ENCODE data around the gene WDR5. TPM values are rescaled to one million over a fixed set of nuclear protein-coding genes. Genes with fewer than 3 reads are reported as not detected.

WDR5 gene
- total and polyA plus RNA-seq, 9 of the 15 experiments (the other 6 are each of a cell fraction or from before 2014, with no cell fraction given): 3.0 to 56.8 (median 38.6) TPM

GRCh38 chr9:134196911-134197310 lies 61.0 kb downstream of the WDR5 start:
- H2AFZ ChIP-seq (ENCODE audit: low read depth, low read length): no peak overlapping the region
- H3K4me3 ChIP-seq: no peak overlapping the region
- H4K20me1 ChIP-seq (replicated peaks; ENCODE audit: control insufficient read depth, insufficient read depth, low read length): 0 out of 2 replicates have a peak, but pooled peaks cover 9% of the 10 kb centered on the region
- H3K9me3 ChIP-seq (replicated peaks; ENCODE audit: control insufficient read depth, insufficient read depth, low read depth, low read length): no peaks in the 10 kb centered on the region
- FAIRE-seq (no peak), ATAC-seq (no peak), DNase-seq (ENCODE audit: extremely low read depth in 1 of 4, low spot score in 3 of 4) (no peak)
- no peaks in the 10 kb centered on the region for H3K9me1 ChIP-seq (ENCODE audit: control insufficient read depth, insufficient read depth, low read length)
- no peaks in the 10 kb centered on the region for H3K36me3 ChIP-seq (ENCODE audit: control insufficient read depth, insufficient read depth, low read length)
- H3K4me2 ChIP-seq (ENCODE audit: insufficient read depth, low read length): no peak overlapping the region
- WGBS (ENCODE audit: insufficient coverage, low coverage, missing lambda C conversion rate): under 1% methylated on average over 6 of the region's 6 CpGs
- ChIA-PET POLR2A (interaction anchor here (1.4 kb wide), 1 partner anchor 9 kb away, joined by 4 read pairs; no protein-coding TSS in a partner anchor), CTCF (ENCODE audit: low intra/inter-chr PET ratio) (no interaction called here)
- no peak overlapping the region; a peak in 1 of 4 replicates for H3K9ac ChIP-seq (ENCODE audit: insufficient read depth in 1 of 2, low read depth in 2 of 2, low read length in 2 of 2)
- no peaks in the 10 kb centered on the region for H3K79me2 ChIP-seq (ENCODE audit: control insufficient read depth, insufficient read depth, low read length)
- no TSS peak for BruUV-seq (replicated peaks)
- in situ Hi-C loops (cut with MboI): no loop called here
- H3K27ac ChIP-seq (ENCODE audit: extremely low read depth, low read depth, low read length): no peak overlapping the region
- no peaks in the 10 kb centered on the region for H3K4me1 ChIP-seq (replicated peaks in 1 of 2; ENCODE audit: control insufficient read depth in 2 of 2, insufficient read depth in 2 of 2, low read length in 2 of 2)
- peaks cover 3 to 32% of the 10 kb centered on the region in 2 experiments for H3K27me3 ChIP-seq (ENCODE audit: control insufficient read depth in 2 of 2, insufficient read depth in 2 of 2, low read length in 2 of 2)
- intact Hi-C loops (cut with micrococcal nuclease): no loop called here
- TF ChIP-seq LCOR (CRISPR knock-in tag; IDR thresholded peaks at IDR 0.05): no peak
- no peak for TF ChIP-seq CHD2 (IDR thresholded peaks at IDR 0.05; ENCODE audit: low read depth, low read length)

DNA sequence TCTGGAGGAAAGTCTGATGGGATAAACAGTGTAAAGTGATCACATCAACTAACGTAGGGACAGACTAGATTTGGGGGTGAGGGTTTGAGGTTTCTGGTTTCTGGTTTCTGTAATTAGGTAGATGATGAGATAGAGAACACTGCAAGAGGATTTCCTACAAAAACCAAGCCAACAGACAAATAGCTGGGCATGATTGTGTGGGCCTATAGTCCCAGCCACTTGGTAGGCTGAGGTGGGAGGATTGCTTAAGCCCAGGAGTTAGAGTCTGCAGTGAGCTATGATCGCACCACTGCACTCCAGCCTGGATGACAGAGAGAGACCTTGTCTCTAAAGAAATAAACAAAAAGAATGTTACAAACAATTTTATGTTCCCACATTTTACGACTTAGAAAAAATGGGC lies 62.9 kb downstream of the WDR5 start:
- H3K27ac ChIP-seq (ENCODE audit: extremely low read depth, low read depth, low read length): no peak overlapping the region
- no peak for DNase-seq (ENCODE audit: extremely low read depth in 1 of 4, low spot score in 3 of 4)
- intact Hi-C loops (cut with micrococcal nuclease) (no loop called here), in situ Hi-C loops (cut with MboI) (no loop called here)
- no peak overlapping the region for H3K4me3 ChIP-seq
- FAIRE-seq: no peak
- H3K79me2 ChIP-seq (ENCODE audit: control insufficient read depth, insufficient read depth, low read length): no peaks in the 10 kb centered on the region
- H3K27me3 ChIP-seq (ENCODE audit: control insufficient read depth in 2 of 2, insufficient read depth in 2 of 2, low read length in 2 of 2): peaks cover 3 to 21% of the 10 kb centered on the region in 2 experiments; a peak in 4 of 5 replicates
- H3K9ac ChIP-seq (ENCODE audit: insufficient read depth in 1 of 2, low read depth in 2 of 2, low read length in 2 of 2): no peak overlapping the region
- no peak overlapping the region for H3K4me2 ChIP-seq (ENCODE audit: insufficient read depth, low read length)
- no peaks in the 10 kb centered on the region for H3K9me1 ChIP-seq (ENCODE audit: control insufficient read depth, insufficient read depth, low read length)
- H3K9me3 ChIP-seq (replicated peaks; ENCODE audit: control insufficient read depth, insufficient read depth, low read depth, low read length): no peaks in the 10 kb centered on the region
- H4K20me1 ChIP-seq (replicated peaks; ENCODE audit: control insufficient read depth, insufficient read depth, low read length): 0 out of 2 replicates have a peak, but pooled peaks cover 2% of the 10 kb centered on the region
- CTCF ChIA-PET (ENCODE audit: low intra/inter-chr PET ratio): no interaction called here
- WGBS (ENCODE audit: insufficient coverage, low coverage, missing lambda C conversion rate): 3% methylated on average over 3 of the region's 3 CpGs
- H3K4me1 ChIP-seq (replicated peaks in 1 of 2; ENCODE audit: control insufficient read depth in 2 of 2, insufficient read depth in 2 of 2, low read length in 2 of 2): no peaks in the 10 kb centered on the region
- H2AFZ ChIP-seq (ENCODE audit: low read depth, low read length): no peak overlapping the region
- no peak for ATAC-seq
- BruUV-seq (replicated peaks): no TSS peak
- H3K36me3 ChIP-seq (ENCODE audit: control insufficient read depth, insufficient read depth, low read length): no peaks in the 10 kb centered on the region
- POLR2A ChIA-PET: interaction anchor here (1.5 kb wide), 1 partner anchor 129 kb away, joined by 5 read pairs; no protein-coding TSS in a partner anchor
- no peak for TF ChIP-seq ATF1 (CRISPR knock-in tag; IDR thresholded peaks at IDR 0.05)
- no peak for TF ChIP-seq ATF1 (tag; IDR thresholded peaks at IDR 0.05)
- TF ChIP-seq PCBP1 (IDR thresholded peaks at IDR 0.05; ENCODE audit: low read depth, low read length, poor library complexity, severe bottlenecking): no peak
- TF ChIP-seq ZNF184 (CRISPR knock-in tag; IDR thresholded peaks at IDR 0.05): no peak
- TF ChIP-seq SREBF2 (CRISPR knock-in tag; IDR thresholded peaks at IDR 0.05): no peak
- TF ChIP-seq, protein P1, sequence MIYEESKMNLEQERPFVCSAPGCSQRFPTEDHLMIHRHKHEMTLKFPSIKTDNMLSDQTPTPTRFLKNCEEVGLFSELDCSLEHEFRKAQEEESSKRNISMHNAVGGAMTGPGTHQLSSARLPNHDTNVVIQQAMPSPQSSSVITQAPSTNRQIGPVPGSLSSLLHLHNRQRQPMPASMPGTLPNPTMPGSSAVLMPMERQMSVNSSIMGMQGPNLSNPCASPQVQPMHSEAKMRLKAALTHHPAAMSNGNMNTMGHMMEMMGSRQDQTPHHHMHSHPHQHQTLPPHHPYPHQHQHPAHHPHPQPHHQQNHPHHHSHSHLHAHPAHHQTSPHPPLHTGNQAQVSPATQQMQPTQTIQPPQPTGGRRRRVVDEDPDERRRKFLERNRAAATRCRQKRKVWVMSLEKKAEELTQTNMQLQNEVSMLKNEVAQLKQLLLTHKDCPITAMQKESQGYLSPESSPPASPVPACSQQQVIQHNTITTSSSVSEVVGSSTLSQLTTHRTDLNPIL (CRISPR knock-in tag; IDR thresholded peaks at IDR 0.05): no peak
- TF ChIP-seq HDAC1 (IDR thresholded peaks at IDR 0.05): no peak
- TF ChIP-seq GABPB1 (CRISPR knock-in tag; IDR thresholded peaks at IDR 0.05): no peak
- no peak for TF ChIP-seq CREBBP (IDR thresholded peaks at IDR 0.05; ENCODE audit: low read depth, low read length)
- TF ChIP-seq ZNF696 (CRISPR knock-in tag; conservative IDR thresholded peaks at IDR 0.05): no peak
- TF ChIP-seq TBP (optimal IDR thresholded peaks at IDR 0.05; ENCODE audit: low read depth, low read length): no peak
- TF ChIP-seq E2F1 (CRISPR knock-in tag; IDR thresholded peaks at IDR 0.05): no peak
- TF ChIP-seq CHD2 (IDR thresholded peaks at IDR 0.05; ENCODE audit: low read depth, low read length): no peak
- TF ChIP-seq ZNF766 (CRISPR knock-in tag; conservative IDR thresholded peaks at IDR 0.05): no peak
- TF ChIP-seq PYGO2 (tag; IDR thresholded peaks at IDR 0.05): no peak

Data from K562 (cell line).